ENCODE results near the gene SYT10.

DNA sequence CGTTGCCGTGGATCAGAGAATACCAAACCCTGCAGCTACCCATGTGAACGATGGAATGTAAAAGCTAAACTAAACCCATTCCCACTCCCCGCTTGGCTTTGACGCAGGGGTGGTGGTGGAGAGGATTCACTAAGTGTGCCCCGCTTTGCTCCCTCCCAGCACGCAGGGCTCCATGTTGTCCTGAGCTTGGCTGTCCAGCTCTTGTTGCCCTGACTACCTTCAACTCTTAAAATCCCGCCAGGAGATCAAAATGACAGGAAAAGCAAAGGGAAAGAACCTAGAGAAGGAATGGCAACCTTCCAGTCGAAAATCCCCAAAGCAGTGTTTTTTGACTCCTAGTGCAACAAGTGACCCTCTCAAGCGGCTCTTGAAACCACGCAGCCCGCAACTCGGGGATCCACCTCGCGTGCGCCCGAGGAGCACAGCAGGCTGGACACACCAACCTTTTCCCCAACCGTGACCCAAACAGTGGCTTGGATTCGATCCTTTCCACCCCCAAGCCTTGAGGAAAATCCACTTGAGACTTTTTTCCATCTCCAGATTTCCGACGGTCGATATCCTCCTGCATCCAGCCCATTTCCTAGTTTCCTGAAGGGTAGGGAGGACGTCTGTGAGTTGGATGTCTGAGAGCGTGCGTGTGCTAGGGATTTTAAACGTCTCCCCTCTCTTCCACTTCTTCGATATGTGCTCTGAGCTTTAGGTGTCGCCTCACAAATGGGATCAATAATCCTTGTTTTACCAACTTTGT, 1.4 kb downstream of the SYT10 start:
- TF ChIP-seq, protein P1, sequence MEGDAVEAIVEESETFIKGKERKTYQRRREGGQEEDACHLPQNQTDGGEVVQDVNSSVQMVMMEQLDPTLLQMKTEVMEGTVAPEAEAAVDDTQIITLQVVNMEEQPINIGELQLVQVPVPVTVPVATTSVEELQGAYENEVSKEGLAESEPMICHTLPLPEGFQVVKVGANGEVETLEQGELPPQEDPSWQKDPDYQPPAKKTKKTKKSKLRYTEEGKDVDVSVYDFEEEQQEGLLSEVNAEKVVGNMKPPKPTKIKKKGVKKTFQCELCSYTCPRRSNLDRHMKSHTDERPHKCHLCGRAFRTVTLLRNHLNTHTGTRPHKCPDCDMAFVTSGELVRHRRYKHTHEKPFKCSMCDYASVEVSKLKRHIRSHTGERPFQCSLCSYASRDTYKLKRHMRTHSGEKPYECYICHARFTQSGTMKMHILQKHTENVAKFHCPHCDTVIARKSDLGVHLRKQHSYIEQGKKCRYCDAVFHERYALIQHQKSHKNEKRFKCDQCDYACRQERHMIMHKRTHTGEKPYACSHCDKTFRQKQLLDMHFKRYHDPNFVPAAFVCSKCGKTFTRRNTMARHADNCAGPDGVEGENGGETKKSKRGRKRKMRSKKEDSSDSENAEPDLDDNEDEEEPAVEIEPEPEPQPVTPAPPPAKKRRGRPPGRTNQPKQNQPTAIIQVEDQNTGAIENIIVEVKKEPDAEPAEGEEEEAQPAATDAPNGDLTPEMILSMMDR (conservative IDR thresholded peaks at IDR 0.05 in 1 of 2, IDR thresholded peaks at IDR 0.05 in 1 of 2; ENCODE audit: low read depth in 1 of 2, low read length in 2 of 2), result no peak
- no peak for TF ChIP-seq EZH2 (IDR thresholded peaks at IDR 0.05; ENCODE audit: low read length, missing control alignments)
